Pancreas (tissue), 10 donors: ENCODE results near the gene AHNAK. TPM values are rescaled to one million over a fixed set of nuclear protein-coding genes. Genes with fewer than 3 reads are reported as not detected.

Experiments
- ATAC-seq, 4 donors: fragments of 200-7000 bp; cut with Tn5 transposase; one replicate each; pipeline versions ENCODE4 v1.8.0 to v1.9.1; 2020; ENCODE audit warnings: mild to moderate bottlenecking in 4 of 4, moderate library complexity in 4 of 4
- DNase-seq, 6 donors: peaks; one replicate each; pipeline ENCODE4 v3.0.0-alpha.2; 2020
- FAIRE-seq: peaks from 2 replicates; lab custom pipeline; 2012; peaks lifted over from hg19 to GRCh38; lab: Jason Lieb, UNC
- H3K27ac ChIP-seq, 4 donors: fragments of 200-600 bp; sonication (generic); 1 replicate in 3 of 4; 2 replicates in 1 of 4; pipeline versions ENCODE4 v1.5.0 to v1.8.0; 2020
- H3K27me3 ChIP-seq, 4 donors: fragments of 200-600 bp; one replicate each; pipeline ENCODE4 v1.8.0; 2021
- H3K36me3 ChIP-seq, 3 donors: fragments of 200-600 bp; sonication (generic) in 1 of 3; one replicate each; pipeline versions ENCODE4 v1.5.0 to v1.8.0; 2020 to 2021
- H3K4me1 ChIP-seq, 3 donors: fragments of 200-600 bp; one replicate each; pipeline ENCODE4 v1.8.0; 2021
- H3K4me3 ChIP-seq, 4 donors: fragments of 200-600 bp; sonication (generic) in 2 of 4; one replicate each; pipeline versions ENCODE4 v1.5.0 to v1.8.0; 2020 to 2021
- H3K9me3 ChIP-seq, 4 donors: fragments of 200-600 bp; one replicate each; pipeline ENCODE4 v1.8.0; 2021
- CTCF ChIP-seq, 4 donors: fragments of 200-600 bp; sonication (generic) in 3 of 4; IDR thresholded peaks; one replicate each; pipeline versions ENCODE4 v1.5.0 to v1.8.0; 2021; ENCODE audit warnings: antibody characterized with exemption in 4 of 4
- WGBS, 2 donors: extraction: QIAGEN DNeasy Blood & Tissue Kit; methylation state at CpG; one replicate each; pipeline ENCODE4 v1.1.7; 2013; 5-methylcytosine and 5-hydroxymethylcytosine counted together
- intact Hi-C, 3 donors: fragments of 100-400 bp; cut with DNase I; formaldehyde crosslinking; loops; one replicate each; pipeline versions ENCODE4 v1.11.1 to v1.14.2; 2022
- polyA plus RNA-seq, 2 donors: library from polyadenylated mRNA; stranded (reverse); fragments of 200-250 nt; gene quantifications; one replicate each; pipeline ENCODE4 v1.2.3, GENCODE V29; 2013
- total RNA-seq, 6 donors: library from RNA; stranded (reverse); fragmentation: NEBNext Ultra II Directional in 4 of 6; extraction: Animal tissue kit (Norgen Biotek cat#: 25700) in 4 of 6; gene quantifications; one replicate each; pipeline versions ENCODE4 v1.2.1 to v1.2.4, GENCODE V29; 2021 to 2023
- donor health status: healthy with polysubstance abuse.
- donor health status: DM: no; HTN: no; CAD: no; lungs with moderate emphysema.
- donor health status: DM: no; HTN: no; CAD: no.
- donor health status: control.
- donor health status: control.
- donor health status: Bipolar disorder and iron deficiency.
- donor health status: DM: yes; HTN: yes; CAD: no.
- donor health status: DM: no; HTN: no; CAD: no.
- donor health status: DM: no; HTN: no; CAD: no.
- donor health status: DM: yes; HTN: yes; CAD: no.

AHNAK gene
- total and polyA plus RNA-seq, 8 donors, result 18.7 to 163 (median 66.8) TPM

GRCh38 chr11:62416596-62416995, 130.0 kb downstream of the AHNAK start:
- H3K4me3 ChIP-seq, result no peak overlapping the region
- no peaks in the 10 kb centered on the region for H3K27me3 ChIP-seq
- WGBS, 2 donors, result 77 to 80% methylated on average over 12 of the region's 12 CpGs
- TF ChIP-seq CTCF (IDR thresholded peaks at IDR 0.05), result no peak
- DNase-seq (peak in 1 of 6 donors; percentile 13), FAIRE-seq (no peak), ATAC-seq (no peak)
- intact Hi-C loops, result no loop called here
- H3K4me1 ChIP-seq, result no peaks in the 10 kb centered on the region
- no peaks in the 10 kb centered on the region for H3K36me3 ChIP-seq
- H3K27ac ChIP-seq, result no peak overlapping the region
- no peaks in the 10 kb centered on the region for H3K9me3 ChIP-seq

GRCh38 chr11:62413060-62413696, 133.4 kb downstream of the AHNAK start:
- no peaks in the 10 kb centered on the region for H3K4me1 ChIP-seq
- no peak for TF ChIP-seq CTCF (IDR thresholded peaks at IDR 0.05)
- no peaks in the 10 kb centered on the region for H3K27me3 ChIP-seq
- intact Hi-C loops, result no loop called here
- DNase-seq (no peak), FAIRE-seq (no peak), ATAC-seq (no peak)
- no peaks in the 10 kb centered on the region for H3K9me3 ChIP-seq
- H3K36me3 ChIP-seq, result no peaks in the 10 kb centered on the region
- H3K4me3 ChIP-seq, result no peak overlapping the region
- no peak overlapping the region for H3K27ac ChIP-seq
- WGBS, 2 donors, result 73 to 89% methylated on average over 8 of the region's 8 CpGs

- Histone ChIP-seq H3K4me1 (no peaks in the 10 kb centered on the region), H3K36me3 (no peaks in the 10 kb centered on the region), H3K27me3 (no peaks in the 10 kb centered on the region), H3K9me3 (no peaks in the 10 kb centered on the region), H3K4me3 (no peak overlapping the region), H3K27ac (no peak overlapping the region)
- intact Hi-C loops, result no loop called here
- TF ChIP-seq CTCF (IDR thresholded peaks at IDR 0.05), result no peak
- 72 to 78% methylated on average over 5 of the region's 5 CpGs for WGBS, 2 donors
- ATAC-seq, result no peak
- no peak for DNase-seq
- FAIRE-seq, result no peak
Measured at GRCh38 chr11:62411524-62411923, 135.1 kb downstream of the AHNAK start.

- Histone ChIP-seq H3K4me1 (no peaks in the 10 kb centered on the region), H3K9me3 (no peaks in the 10 kb centered on the region), H3K36me3 (no peaks in the 10 kb centered on the region), H3K27me3 (no peaks in the 10 kb centered on the region), H3K4me3 (no peak overlapping the region), H3K27ac (no peak overlapping the region)
- 75% methylated on average over 8 of the region's 8 CpGs for WGBS, 2 donors
- intact Hi-C loops, result no loop called here
- TF ChIP-seq CTCF (IDR thresholded peaks at IDR 0.05), result no peak
- FAIRE-seq, result no peak
- no peak for ATAC-seq
- no peak for DNase-seq
Measured at GRCh38 chr11:62410972-62411371, 135.6 kb downstream of the AHNAK start.

GRCh38 chr11:62409831-62410230, 136.8 kb downstream of the AHNAK start:
- Histone ChIP-seq H3K36me3 (no peaks in the 10 kb centered on the region), H3K4me3 (no peak overlapping the region), H3K27me3 (no peaks in the 10 kb centered on the region), H3K27ac (no peak overlapping the region), H3K9me3 (no peaks in the 10 kb centered on the region), H3K4me1 (no peaks in the 10 kb centered on the region)
- FAIRE-seq, result no peak
- WGBS, 2 donors, result 63 to 70% methylated on average over 8 of the region's 8 CpGs
- TF ChIP-seq CTCF (IDR thresholded peaks at IDR 0.05), result no peak
- intact Hi-C loops, result no loop called here
- no peak for DNase-seq
- no peak for ATAC-seq
